ENCODE measurements around the gene PRICKLE1. TPM values are rescaled to one million over a fixed set of nuclear protein-coding genes. Genes with fewer than 3 reads are reported as not detected.

The PRICKLE1 gene
- total and polyA plus RNA-seq, 2 donors (not counting 3 experiments of a cell fraction or from before 2014, with no cell fraction given), result 34.3 to 86.0 TPM

- Histone ChIP-seq H3K36me3 (ENCODE audit: control insufficient read depth in 2 of 2, extremely low read depth in 1 of 2, insufficient read depth in 2 of 2, low read length in 2 of 2) (no peaks in the 10 kb centered on the region), H2AFZ (ENCODE audit: low read depth, low read length) (no peak overlapping the region), H3K9me1 (replicated peaks; ENCODE audit: control insufficient read depth, extremely low read depth, insufficient read depth, low read length) (no peaks in the 10 kb centered on the region), H3K4me3 (replicated peaks in 1 of 3; ENCODE audit: insufficient read depth in 1 of 3, low read depth in 1 of 3, low read length in 3 of 3) (no peak overlapping the region), H3K9me3 (replicated peaks; ENCODE audit: control insufficient read depth, insufficient read depth, low read length) (no peaks in the 10 kb centered on the region), H3K27me3 (ENCODE audit: control insufficient read depth in 2 of 2, insufficient read depth in 2 of 2, low read length in 2 of 2) (no peaks in the 10 kb centered on the region), H4K20me1 (replicated peaks; ENCODE audit: control insufficient read depth, extremely low read depth, insufficient read depth, low read length) (no peaks in the 10 kb centered on the region), H3K9ac (replicated peaks; ENCODE audit: extremely low read depth, insufficient read depth, low read length) (no peak overlapping the region), H3K27ac (ENCODE audit: insufficient read depth, low read depth, low read length) (no peak overlapping the region), H3K4me2 (ENCODE audit: insufficient read depth, low read length) (no peak overlapping the region), H3K79me2 (ENCODE audit: control insufficient read depth, insufficient read depth, low read length) (no peaks in the 10 kb centered on the region), H3K4me1 (ENCODE audit: control insufficient read depth, extremely low read depth, insufficient read depth, low read length) (peaks cover 6% of the 10 kb centered on the region)
- DNase-seq (ENCODE audit: low read depth, low spot score) (no peak), FAIRE-seq (no peak)
- TF ChIP-seq CTCF (IDR thresholded peaks at IDR 0.05; ENCODE audit: extremely low read depth in 1 of 2, insufficient read depth in 1 of 2, low read depth in 1 of 2, low read length in 2 of 2), result no peak
- POLR2A ChIA-PET, result no interaction called here
- CTCF ChIA-PET, result no interaction called here
- BruUV-seq (replicated peaks), result no TSS peak
- intact Hi-C loops (cut with micrococcal nuclease) (no loop called here), dilution Hi-C loops (cut with MboI; ENCODE audit: extremely low pct_ligation_motif_present, low sequenced_read_pairs) (no loop called here)
These were observed 44.0 kb upstream of the PRICKLE1 start for GRCh38 chr12:42633594-42633993.

DNA sequence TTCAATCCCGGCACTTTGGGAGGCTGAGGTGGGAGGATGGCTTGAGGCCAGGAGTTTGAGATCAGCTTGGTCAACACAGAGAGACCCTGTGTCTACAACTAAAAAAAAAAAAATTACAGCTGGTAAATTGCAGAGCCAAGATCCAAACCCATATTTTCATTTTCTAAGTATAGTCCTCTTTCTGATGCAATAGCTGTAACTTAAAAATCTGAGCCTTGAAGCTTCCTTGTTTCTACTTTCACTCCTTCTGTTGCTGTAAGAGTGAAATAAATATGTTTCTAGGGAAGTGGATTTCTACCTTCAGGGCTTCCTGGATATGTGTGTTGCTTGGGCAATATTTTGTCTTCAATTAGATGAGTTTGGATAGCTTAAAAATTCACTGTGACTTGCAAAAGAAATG lies 42.0 kb upstream of the PRICKLE1 start:
- no peak overlapping the region for H3K4me2 ChIP-seq (ENCODE audit: insufficient read depth, low read length)
- H3K27me3 ChIP-seq (ENCODE audit: control insufficient read depth in 2 of 2, insufficient read depth in 2 of 2, low read length in 2 of 2), result no peaks in the 10 kb centered on the region
- dilution Hi-C loops (cut with MboI; ENCODE audit: extremely low pct_ligation_motif_present, low sequenced_read_pairs), result no loop called here
- no peaks in the 10 kb centered on the region for H3K9me3 ChIP-seq (replicated peaks; ENCODE audit: control insufficient read depth, insufficient read depth, low read length)
- FAIRE-seq (no peak), DNase-seq (ENCODE audit: low read depth, low spot score) (no peak)
- no peak overlapping the region for H3K4me3 ChIP-seq (replicated peaks in 1 of 3; ENCODE audit: insufficient read depth in 1 of 3, low read depth in 1 of 3, low read length in 3 of 3)
- intact Hi-C loops (cut with micrococcal nuclease), result no loop called here
- ChIA-PET CTCF (no interaction called here), POLR2A (no interaction called here)
- H3K79me2 ChIP-seq (ENCODE audit: control insufficient read depth, insufficient read depth, low read length), result no peaks in the 10 kb centered on the region
- H2AFZ ChIP-seq (ENCODE audit: low read depth, low read length), result no peak overlapping the region
- H3K27ac ChIP-seq (ENCODE audit: insufficient read depth, low read depth, low read length), result no peak overlapping the region
- H3K4me1 ChIP-seq (ENCODE audit: control insufficient read depth, extremely low read depth, insufficient read depth, low read length), result no peaks in the 10 kb centered on the region
- no peak overlapping the region for H3K9ac ChIP-seq (replicated peaks; ENCODE audit: extremely low read depth, insufficient read depth, low read length)
- no peaks in the 10 kb centered on the region for H3K36me3 ChIP-seq (ENCODE audit: control insufficient read depth in 2 of 2, extremely low read depth in 1 of 2, insufficient read depth in 2 of 2, low read length in 2 of 2)
- BruUV-seq (replicated peaks), result no TSS peak
- H4K20me1 ChIP-seq (replicated peaks; ENCODE audit: control insufficient read depth, extremely low read depth, insufficient read depth, low read length), result no peaks in the 10 kb centered on the region
- no peak for TF ChIP-seq MYC (IDR thresholded peaks at IDR 0.05; ENCODE audit: low read depth, low read length)
- no peak for TF ChIP-seq FOS (IDR thresholded peaks at IDR 0.05; ENCODE audit: borderline replicate concordance, insufficient read depth, low read length)
- no peak for TF ChIP-seq EZH2 (IDR thresholded peaks at IDR 0.05; ENCODE audit: borderline replicate concordance, low read depth, low read length, severe bottlenecking)
- TF ChIP-seq POLR2AphosphoS5 (IDR thresholded peaks at IDR 0.05; ENCODE audit: insufficient read depth, low read depth, low read length), result no peak
- no peak for TF ChIP-seq CTCF (IDR thresholded peaks at IDR 0.05; ENCODE audit: extremely low read depth in 1 of 2, insufficient read depth in 1 of 2, low read depth in 1 of 2, low read length in 2 of 2)
- TF ChIP-seq JUN (IDR thresholded peaks at IDR 0.05; ENCODE audit: borderline replicate concordance, insufficient read depth, insufficient read length, low read depth), result no peak
- no peak for TF ChIP-seq GATA2 (IDR thresholded peaks at IDR 0.05; ENCODE audit: insufficient read depth, insufficient read length, low read depth, low read length)
- TF ChIP-seq MAX (IDR thresholded peaks at IDR 0.05; ENCODE audit: insufficient read depth, insufficient read length), result no peak
- no peak for TF ChIP-seq POLR2A (IDR thresholded peaks at IDR 0.05; ENCODE audit: low read depth, low read length)
- no peaks in the 10 kb centered on the region for H3K9me1 ChIP-seq (replicated peaks; ENCODE audit: control insufficient read depth, extremely low read depth, insufficient read depth, low read length)

Data from endothelial cell of umbilical vein (primary cell).